ENCODE results near the gene GRIK1. TPM values are rescaled to one million over a fixed set of nuclear protein-coding genes. Genes with fewer than 3 reads are reported as not detected.
A peak's percentile ranks its signal among the peaks of the same experiment; 100 is the strongest.

GRIK1 gene
- total RNA-seq, 4 donors from 2014 or later, result not detected

GRCh38 chr21:29499734-29500343 lies 440.0 kb downstream of the GRIK1 start:
- Histone ChIP-seq H3K4me1 (no peaks in the 10 kb centered on the region), H3K27me3 (no peaks in the 10 kb centered on the region), H3K36me3 (no peaks in the 10 kb centered on the region), H3K4me3 (no peak overlapping the region), H3K27ac (no peak overlapping the region), H3K9me3 (no peaks in the 10 kb centered on the region)
- no peak for DNase-seq
- in situ Hi-C loops (cut with MboI; ENCODE audit: low pct_ligation_motif_present in 1 of 4, low pct_unique_long_range_greater_than_20kb in 1 of 4, low sequenced_read_pairs in 3 of 4) (loop anchor here in 1 of 4 donors (25.0 kb wide), 1 partner anchor 337 kb away; no protein-coding TSS in a partner anchor), intact Hi-C loops (cut with DNase I; ENCODE audit: low total_unique reads) (loop anchor here (5.0 kb wide), 1 partner anchor 1177 kb away; no protein-coding TSS in a partner anchor)
- WGBS, 2 donors (ENCODE audit: low coverage in 1 of 2), result 91 to 100% methylated on average over 1 to 10 of the region's 10 CpGs
- TF ChIP-seq EP300 (IDR thresholded peaks at IDR 0.05; ENCODE audit: low read depth), result no peak
- TF ChIP-seq CTCF (IDR thresholded peaks at IDR 0.05), result peak in 1 of 5 experiments; percentile 17

DNA sequence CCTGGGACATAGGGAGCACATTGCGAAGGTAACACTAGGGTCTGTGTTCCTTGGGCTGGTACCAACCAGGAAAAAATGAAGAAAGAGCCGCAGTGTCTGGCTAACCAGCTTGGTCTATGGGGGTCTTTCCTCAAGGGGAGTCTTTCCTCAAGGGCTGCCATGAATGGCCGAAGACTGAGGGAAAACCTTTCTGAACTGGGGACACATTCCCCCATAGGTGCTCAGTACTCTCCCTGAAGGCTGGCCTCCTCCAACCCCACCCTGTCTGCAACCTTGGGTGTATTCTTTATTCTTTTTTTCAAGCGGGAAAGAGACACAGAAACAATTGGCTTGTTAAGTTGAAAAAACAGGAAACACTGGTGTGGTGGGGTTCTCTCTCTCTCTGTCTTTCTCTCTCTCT lies 440.6 kb downstream of the GRIK1 start:
- H3K27me3 ChIP-seq, result no peaks in the 10 kb centered on the region
- in situ Hi-C loops (cut with MboI; ENCODE audit: low pct_ligation_motif_present in 1 of 4, low pct_unique_long_range_greater_than_20kb in 1 of 4, low sequenced_read_pairs in 3 of 4), result loop anchor here in 1 of 4 donors (25.0 kb wide), 1 partner anchor 338 kb away; no protein-coding TSS in a partner anchor
- H3K27ac ChIP-seq, result no peak overlapping the region
- DNase-seq, result no peak
- no peaks in the 10 kb centered on the region for H3K4me1 ChIP-seq
- no peak for TF ChIP-seq CTCF (IDR thresholded peaks at IDR 0.05)
- no peak for TF ChIP-seq POLR2AphosphoS5 (IDR thresholded peaks at IDR 0.05)
- no peak for TF ChIP-seq POLR2A (IDR thresholded peaks at IDR 0.05)
- no peak for TF ChIP-seq EP300 (IDR thresholded peaks at IDR 0.05; ENCODE audit: low read depth)
- intact Hi-C loops (cut with DNase I; ENCODE audit: low total_unique reads), result no loop called here
- no peaks in the 10 kb centered on the region for H3K9me3 ChIP-seq
- no peaks in the 10 kb centered on the region for H3K36me3 ChIP-seq
- WGBS, 2 donors (ENCODE audit: low coverage in 1 of 2), result 95 to 100% methylated on average over 3 to 4 of the region's 4 CpGs
- no peak overlapping the region for H3K4me3 ChIP-seq

DNA sequence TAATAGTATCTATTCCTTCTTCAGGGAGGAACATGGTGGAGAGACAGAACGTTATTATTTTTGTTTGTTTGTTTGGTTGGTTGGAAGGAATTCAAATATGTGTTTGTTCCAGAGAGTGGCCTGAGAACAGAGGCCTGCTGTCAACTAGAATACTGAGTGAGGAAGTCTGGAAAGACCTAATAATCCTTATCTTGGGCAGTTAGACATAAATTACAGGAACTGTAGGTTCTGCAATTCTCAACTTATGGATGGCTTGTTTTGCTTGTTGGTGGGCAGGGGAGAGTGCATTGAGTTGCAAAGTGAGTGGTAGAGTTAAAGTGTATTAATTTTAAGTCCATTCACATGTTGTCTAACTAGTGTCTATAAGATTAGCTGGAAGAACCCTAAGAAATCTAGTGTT lies 443.5 kb downstream of the GRIK1 start:
- Histone ChIP-seq H3K27ac (no peak overlapping the region), H3K4me1 (no peaks in the 10 kb centered on the region), H3K27me3 (no peaks in the 10 kb centered on the region), H3K9me3 (no peaks in the 10 kb centered on the region), H3K36me3 (no peaks in the 10 kb centered on the region), H3K4me3 (no peak overlapping the region)
- no peak for DNase-seq
- TF ChIP-seq POLR2A (IDR thresholded peaks at IDR 0.05) (no peak), CTCF (IDR thresholded peaks at IDR 0.05) (no peak), POLR2AphosphoS5 (IDR thresholded peaks at IDR 0.05) (no peak), EP300 (IDR thresholded peaks at IDR 0.05; ENCODE audit: low read depth) (no peak)
- in situ Hi-C loops (cut with MboI; ENCODE audit: low pct_ligation_motif_present in 1 of 4, low pct_unique_long_range_greater_than_20kb in 1 of 4, low sequenced_read_pairs in 3 of 4) (loop anchor here in 1 of 4 donors (25.0 kb wide), 1 partner anchor 341 kb away; no protein-coding TSS in a partner anchor), intact Hi-C loops (cut with DNase I; ENCODE audit: low total_unique reads) (no loop called here)
- WGBS, 2 donors (ENCODE audit: low coverage in 1 of 2), result 20 to 30% methylated on average over 1 of the region's 1 CpG

DNA sequence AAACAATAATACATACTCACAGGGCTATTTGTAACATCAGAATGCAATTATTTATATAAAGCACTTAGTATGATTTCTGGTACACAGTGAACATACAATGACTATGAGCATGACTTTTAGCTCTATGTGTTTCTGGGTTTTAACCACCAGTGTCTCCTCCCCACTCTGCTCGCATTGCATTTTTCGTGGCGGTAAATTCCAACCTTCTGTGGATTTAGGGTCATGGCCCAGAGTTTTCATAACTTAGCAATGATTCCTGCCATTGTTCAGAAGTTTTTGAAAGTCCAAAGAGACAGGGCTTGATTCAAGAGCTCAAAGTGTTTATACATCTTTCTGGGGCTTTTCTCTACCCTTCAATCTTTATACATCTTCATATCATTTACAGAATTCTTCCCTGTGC lies 449.8 kb downstream of the GRIK1 start:
- intact Hi-C loops (cut with DNase I; ENCODE audit: low total_unique reads), result no loop called here
- DNase-seq, result no peak
- TF ChIP-seq POLR2A (IDR thresholded peaks at IDR 0.05) (no peak), POLR2AphosphoS5 (IDR thresholded peaks at IDR 0.05) (no peak)
- Histone ChIP-seq H3K9me3 (no peaks in the 10 kb centered on the region), H3K4me1 (no peaks in the 10 kb centered on the region), H3K36me3 (no peaks in the 10 kb centered on the region), H3K27me3 (no peaks in the 10 kb centered on the region), H3K4me3 (no peak overlapping the region), H3K27ac (no peak overlapping the region)
- in situ Hi-C loops (cut with MboI; ENCODE audit: low pct_ligation_motif_present in 1 of 4, low pct_unique_long_range_greater_than_20kb in 1 of 4, low sequenced_read_pairs in 3 of 4), result loop anchor here in 1 of 4 donors (25.0 kb wide), 1 partner anchor 347 kb away; no protein-coding TSS in a partner anchor
- WGBS, 2 donors (ENCODE audit: low coverage in 1 of 2), result 90 to 100% methylated on average over 3 of the region's 3 CpGs
